Fibroblast of lung (primary cell): Measurements from ENCODE around the gene TIMM29. TPM values are rescaled to one million over a fixed set of nuclear protein-coding genes. Genes with fewer than 3 reads are reported as not detected.

ENCODE experiments used
- DNase-seq, 2 donors: peaks; one replicate each; pipeline versions ENCODE4 v3.0.0 to v3.0.0-alpha.2; 2010; ENCODE audit warnings: low read depth in 2 of 2
- H2AFZ ChIP-seq: 2 replicates; pipeline ENCODE4 v1.5.1; 2012; ENCODE audit warnings: low read length, control low read depth, inconsistent platforms
- H3K27ac ChIP-seq: 2 replicates; pipeline ENCODE4 v1.5.1; 2011; ENCODE audit warnings: low read length, control low read depth; ENCODE audit not compliant: insufficient read depth
- H3K27me3 ChIP-seq: 2 replicates; pipeline ENCODE4 v1.5.1; 2011; ENCODE audit warnings: mild to moderate bottlenecking, low read length; ENCODE audit not compliant: control insufficient read depth, insufficient read depth
- H3K36me3 ChIP-seq: 2 replicates; pipeline ENCODE4 v1.5.1; 2011; ENCODE audit warnings: low read length; ENCODE audit not compliant: control insufficient read depth, insufficient read depth
- H3K4me1 ChIP-seq: 2 replicates; pipeline ENCODE4 v1.5.1; 2011; ENCODE audit warnings: low read length; ENCODE audit not compliant: control insufficient read depth, insufficient read depth; ENCODE audit errors: extremely low read depth
- H3K4me2 ChIP-seq: 2 replicates; pipeline ENCODE4 v1.5.1; 2011; ENCODE audit warnings: low read length, control low read depth; ENCODE audit not compliant: insufficient read depth; ENCODE audit errors: extremely low read depth
- H3K4me3 ChIP-seq, 4 experiments: fragments of 200-600 bp in 1 of 4; sonication (generic) in 1 of 4; replicated peaks in 1 of 4; 2 replicates each; pipeline ENCODE4 v1.5.1; 2011 to 2016; ENCODE audit warnings: low read length in 4 of 4, low read depth in 3 of 4, mild to moderate bottlenecking in 3 of 4, control low read depth in 2 of 4, inconsistent platforms in 1 of 4, mixed read lengths in 1 of 4; ENCODE audit not compliant: insufficient read depth in 1 of 4; ENCODE audit errors: control extremely low read depth in 1 of 4
- H3K79me2 ChIP-seq: 2 replicates; pipeline ENCODE4 v1.5.1; 2012; ENCODE audit warnings: mild to moderate bottlenecking, low read length, inconsistent platforms; ENCODE audit not compliant: control insufficient read depth, insufficient read depth
- H3K9ac ChIP-seq: 2 replicates; pipeline ENCODE4 v1.5.1; 2011; ENCODE audit warnings: mild to moderate bottlenecking, low read length, control low read depth; ENCODE audit not compliant: insufficient read depth
- H3K9me3 ChIP-seq: 2 replicates; pipeline ENCODE4 v1.5.1; 2012; ENCODE audit warnings: low read depth, low read length; ENCODE audit not compliant: control insufficient read depth, insufficient read depth
- H4K20me1 ChIP-seq: 2 replicates; pipeline ENCODE4 v1.5.1; 2011; ENCODE audit warnings: low read length; ENCODE audit not compliant: control insufficient read depth, insufficient read depth; ENCODE audit errors: extremely low read depth
- EZH2 ChIP-seq: IDR thresholded peaks from 2 replicates; pipeline ENCODE4 v1.5.1; 2012; ENCODE audit warnings: low read length, control low read depth, mild to moderate bottlenecking; ENCODE audit errors: missing control alignments
- polyA plus RNA-seq, 2 donors: library from polyadenylated mRNA; depleted of rRNA in 1 of 2; stranded (reverse) in 1 of 2; unstranded in 1 of 2; fragments of >200 nt; gene quantifications; 2 replicates each; pipeline ENCODE4 v1.2.1, GENCODE V29; 2011 to 2012; ENCODE audit warnings: missing spikeins in 1 of 2
- total RNA-seq: library from RNA; depleted of rRNA; stranded (reverse); fragments of >200 nt; gene quantifications from 2 replicates; pipeline ENCODE4 v1.2.1, GENCODE V29; 2014
- TF ChIP-seq, protein P1 (sequence below), 2 donors: IDR thresholded peaks in 1 of 2; conservative IDR thresholded peaks in 1 of 2; 1 replicate in 1 of 2; 2 replicates in 1 of 2; pipeline ENCODE4 v1.5.1; 2011 to 2012; ENCODE audit warnings: low read length in 2 of 2, control low read depth in 1 of 2, inconsistent platforms in 1 of 2, low read depth in 1 of 2, mild to moderate bottlenecking in 1 of 2

The TIMM29 gene
- total and polyA plus RNA-seq, 2 donors (not counting 1 experiment from before 2014, with no cell fraction given) = 7.0 to 29.2 TPM

DNA sequence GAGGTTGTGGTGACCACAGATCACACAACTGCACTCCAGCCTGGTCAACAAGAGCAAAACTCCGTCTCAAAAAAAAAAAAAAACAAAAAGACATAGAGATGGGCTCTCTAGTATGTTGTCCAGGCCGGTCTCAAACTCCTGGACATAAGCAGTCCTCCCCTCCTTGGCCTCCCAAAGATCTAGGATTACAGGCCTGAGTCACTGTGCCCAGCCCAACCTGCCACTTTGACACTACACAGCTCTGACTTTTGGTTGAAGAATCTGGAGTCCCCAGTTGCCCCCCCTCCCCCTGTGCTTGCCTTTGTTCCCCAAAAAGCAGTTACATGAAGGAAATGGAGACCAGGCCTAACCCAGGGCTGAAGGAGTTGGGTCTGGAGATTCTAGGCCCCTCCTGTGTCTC, 44.3 kb upstream of the TIMM29 start:
- TF ChIP-seq, protein P1, sequence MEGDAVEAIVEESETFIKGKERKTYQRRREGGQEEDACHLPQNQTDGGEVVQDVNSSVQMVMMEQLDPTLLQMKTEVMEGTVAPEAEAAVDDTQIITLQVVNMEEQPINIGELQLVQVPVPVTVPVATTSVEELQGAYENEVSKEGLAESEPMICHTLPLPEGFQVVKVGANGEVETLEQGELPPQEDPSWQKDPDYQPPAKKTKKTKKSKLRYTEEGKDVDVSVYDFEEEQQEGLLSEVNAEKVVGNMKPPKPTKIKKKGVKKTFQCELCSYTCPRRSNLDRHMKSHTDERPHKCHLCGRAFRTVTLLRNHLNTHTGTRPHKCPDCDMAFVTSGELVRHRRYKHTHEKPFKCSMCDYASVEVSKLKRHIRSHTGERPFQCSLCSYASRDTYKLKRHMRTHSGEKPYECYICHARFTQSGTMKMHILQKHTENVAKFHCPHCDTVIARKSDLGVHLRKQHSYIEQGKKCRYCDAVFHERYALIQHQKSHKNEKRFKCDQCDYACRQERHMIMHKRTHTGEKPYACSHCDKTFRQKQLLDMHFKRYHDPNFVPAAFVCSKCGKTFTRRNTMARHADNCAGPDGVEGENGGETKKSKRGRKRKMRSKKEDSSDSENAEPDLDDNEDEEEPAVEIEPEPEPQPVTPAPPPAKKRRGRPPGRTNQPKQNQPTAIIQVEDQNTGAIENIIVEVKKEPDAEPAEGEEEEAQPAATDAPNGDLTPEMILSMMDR (conservative IDR thresholded peaks at IDR 0.05 in 1 of 2, IDR thresholded peaks at IDR 0.05 in 1 of 2; ENCODE audit: low read depth in 1 of 2, low read length in 2 of 2) = no peak
- no peak for TF ChIP-seq EZH2
- H2AFZ ChIP-seq = no peak overlapping the region
- no peaks in the 10 kb centered on the region for H4K20me1 ChIP-seq
- H3K36me3 ChIP-seq = no peaks in the 10 kb centered on the region
- no peaks in the 10 kb centered on the region for H3K9me3 ChIP-seq
- DNase-seq = peak; percentile 58 to 74
- H3K4me1 ChIP-seq = peaks cover 3% of the 10 kb centered on the region
- peaks cover 46% of the 10 kb centered on the region for H3K79me2 ChIP-seq
- no peak overlapping the region for H3K9ac ChIP-seq
- no peak overlapping the region for H3K4me3 ChIP-seq
- no peak overlapping the region for H3K4me2 ChIP-seq
- peak overlapping the region; percentile 19 for H3K27ac ChIP-seq
- H3K27me3 ChIP-seq = no peaks in the 10 kb centered on the region

DNA sequence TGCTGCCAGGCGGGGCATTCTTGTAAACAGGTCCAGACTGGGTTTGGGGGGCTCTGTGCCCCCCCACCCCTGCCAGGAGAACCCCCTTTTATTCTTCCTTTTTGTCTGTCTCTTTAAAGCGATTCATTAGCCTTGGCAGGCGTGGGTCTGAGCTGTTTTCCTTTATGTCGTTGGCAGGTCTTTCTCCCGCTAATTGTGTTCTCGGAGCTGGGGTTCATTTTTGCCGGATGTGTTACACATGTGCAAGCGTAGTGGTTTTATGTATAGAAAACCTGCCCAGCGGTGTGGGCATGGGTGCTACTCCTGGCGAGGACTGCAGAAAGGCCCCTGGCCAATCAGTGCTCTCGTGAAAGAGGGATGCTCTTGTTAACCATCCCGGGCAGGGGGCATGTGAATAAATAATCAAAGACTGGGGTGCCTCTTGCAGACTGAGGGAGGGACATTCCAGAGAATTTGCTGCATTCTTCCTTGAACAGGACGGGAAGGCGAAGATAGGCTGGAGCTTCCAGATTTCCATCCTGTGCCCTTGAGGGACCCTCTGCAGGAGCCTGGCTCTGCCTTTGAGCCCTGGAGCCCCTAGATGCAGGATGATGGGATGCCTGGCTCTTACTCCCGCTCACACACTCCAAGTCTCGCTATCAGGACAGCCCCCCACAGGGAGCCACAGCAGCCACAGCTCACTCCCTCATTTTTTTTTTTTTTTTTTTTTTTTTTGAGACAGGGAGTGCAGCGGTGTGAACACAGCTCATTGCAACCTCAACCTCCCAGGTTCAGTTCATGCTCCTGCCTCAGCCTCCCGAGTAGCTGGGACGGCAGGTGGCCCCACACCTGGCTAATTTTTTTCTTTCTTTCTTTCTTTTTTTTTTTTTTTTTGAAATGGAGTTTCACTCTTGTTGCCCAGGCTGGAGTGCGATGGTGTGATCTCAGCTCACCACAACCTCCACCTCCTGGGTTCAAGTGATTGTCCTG, 43.1 kb upstream of the TIMM29 start:
- Histone ChIP-seq H3K4me2 (no peak overlapping the region), H3K36me3 (no peaks in the 10 kb centered on the region), H3K27me3 (no peaks in the 10 kb centered on the region), H4K20me1 (no peaks in the 10 kb centered on the region), H3K9ac (no peak overlapping the region), H3K4me1 (peaks cover 3% of the 10 kb centered on the region), H3K9me3 (no peaks in the 10 kb centered on the region), H2AFZ (no peak overlapping the region), H3K79me2 (peaks cover 37% of the 10 kb centered on the region), H3K4me3 (no peak overlapping the region), H3K27ac (no peak overlapping the region)
- DNase-seq = no peak
- TF ChIP-seq, protein P1 (conservative IDR thresholded peaks at IDR 0.05 in 1 of 2, IDR thresholded peaks at IDR 0.05 in 1 of 2; ENCODE audit: low read depth in 1 of 2, low read length in 2 of 2) = no peak
- no peak for TF ChIP-seq EZH2

DNA sequence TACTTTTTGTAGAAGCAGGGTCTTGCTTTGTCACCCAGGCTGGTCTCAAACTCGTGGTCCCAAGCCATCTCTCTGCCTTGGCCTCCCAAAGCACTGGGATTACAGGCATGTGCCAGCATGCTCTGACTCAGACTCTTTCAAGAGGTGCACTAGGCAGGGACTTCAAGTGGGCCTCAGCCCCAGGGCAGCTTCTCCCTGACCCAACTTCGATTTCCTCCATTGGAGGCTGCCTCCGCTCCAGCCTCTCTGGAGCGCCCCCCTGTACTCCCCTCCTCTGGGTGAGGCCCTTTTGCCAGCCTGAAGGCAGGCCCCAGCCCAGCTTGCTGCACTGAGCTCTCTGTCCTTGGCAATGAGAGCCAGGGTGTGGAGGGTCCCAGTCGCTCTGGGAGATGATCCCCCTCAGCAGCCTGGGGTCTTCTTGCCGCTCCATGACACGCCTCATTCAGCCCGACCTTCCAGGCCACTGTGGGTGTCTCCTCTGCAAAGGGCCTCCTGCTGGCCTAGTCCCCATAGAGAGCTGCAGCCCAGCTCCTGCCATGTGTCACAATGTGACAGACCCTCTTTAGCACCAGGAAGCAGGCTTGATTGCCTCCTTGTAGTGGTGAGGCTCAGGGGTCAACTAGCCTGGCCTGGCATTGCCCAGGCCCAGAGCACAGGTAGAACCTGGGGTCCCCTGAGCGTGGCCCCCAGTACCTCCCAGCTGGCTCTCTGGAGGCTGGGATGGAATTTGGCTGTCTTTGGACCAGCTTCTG, 40.8 kb upstream of the TIMM29 start:
- no peaks in the 10 kb centered on the region for H4K20me1 ChIP-seq
- DNase-seq = no peak

More for the DNA sequence above, 40.8 kb upstream of the TIMM29 start:
- H3K4me1 ChIP-seq = peaks cover 3% of the 10 kb centered on the region
- no peak overlapping the region for H3K27ac ChIP-seq
- no peaks in the 10 kb centered on the region for H3K36me3 ChIP-seq
- TF ChIP-seq, protein P1 (conservative IDR thresholded peaks at IDR 0.05 in 1 of 2, IDR thresholded peaks at IDR 0.05 in 1 of 2; ENCODE audit: low read depth in 1 of 2, low read length in 2 of 2) = no peak
- TF ChIP-seq EZH2 = no peak
- H3K27me3 ChIP-seq = no peaks in the 10 kb centered on the region
- H3K4me3 ChIP-seq = no peak overlapping the region
- no peak overlapping the region for H3K4me2 ChIP-seq
- peaks cover 24% of the 10 kb centered on the region for H3K79me2 ChIP-seq
- H3K9me3 ChIP-seq = no peaks in the 10 kb centered on the region
- no peak overlapping the region for H2AFZ ChIP-seq
- no peak overlapping the region for H3K9ac ChIP-seq
